Parathyroid adenoma (tissue), 2 donors: ENCODE measurements around the gene OLFML2B.

Experiments used
- H2AFZ ChIP-seq: fragments of 300-600 bp; sonication (generic); one replicate; pipeline ENCODE4 v1.7.0; 2017; ENCODE audit warnings: antibody characterized with exemption, mild to moderate bottlenecking
- H3K27ac ChIP-seq: fragments of 300-600 bp; sonication (generic); one replicate; pipeline ENCODE4 v1.7.0; 2017
- H3K27me3 ChIP-seq: fragments of 300-600 bp; sonication (generic); one replicate; pipeline ENCODE4 v1.7.0; 2017; ENCODE audit warnings: low read length; ENCODE audit not compliant: control insufficient read depth, insufficient read depth
- H3K36me3 ChIP-seq: fragments of 300-600 bp; sonication (generic); one replicate; pipeline ENCODE4 v1.7.0; 2017; ENCODE audit warnings: low read length; ENCODE audit not compliant: control insufficient read depth, insufficient read depth
- H3K4me1 ChIP-seq: fragments of 300-600 bp; sonication (generic); one replicate; pipeline ENCODE4 v1.7.0; 2017; ENCODE audit warnings: control low read depth
- H3K4me2 ChIP-seq: fragments of 300-600 bp; sonication (generic); one replicate; pipeline ENCODE4 v1.7.0; 2017; ENCODE audit warnings: low read length
- H3K4me3 ChIP-seq: fragments of 300-600 bp; sonication (generic); one replicate; pipeline ENCODE4 v1.7.0; 2017; ENCODE audit warnings: low read depth, low read length
- H3K79me2 ChIP-seq: fragments of 300-600 bp; sonication (generic); one replicate; pipeline ENCODE4 v1.7.0; 2017; ENCODE audit warnings: control low read depth
- H3K9ac ChIP-seq: fragments of 300-600 bp; sonication (generic); one replicate; pipeline ENCODE4 v1.7.0; 2017; ENCODE audit warnings: mild to moderate bottlenecking
- H3K9me3 ChIP-seq: fragments of 300-600 bp; sonication (generic); one replicate; pipeline ENCODE4 v1.7.0; 2017; ENCODE audit warnings: low read length; ENCODE audit not compliant: control insufficient read depth
- CTCF ChIP-seq: fragments of 300-600 bp; sonication (generic); IDR thresholded peaks from one replicate; pipeline ENCODE4 v1.7.0; 2017; ENCODE audit warnings: antibody characterized with exemption, mild to moderate bottlenecking
- donor health status: primary hyperparathyroidism.

The OLFML2B gene

GRCh38 chr1:161983725-161984124, 39.9 kb downstream of the OLFML2B start:
- H3K9ac ChIP-seq = no peak overlapping the region

GRCh38 chr1:161982917-161983316, 40.8 kb downstream of the OLFML2B start:
- Histone ChIP-seq H2AFZ (no peak overlapping the region), H3K27ac (no peak overlapping the region), H3K4me3 (no peak overlapping the region), H3K36me3 (no peaks in the 10 kb centered on the region), H3K9me3 (no peaks in the 10 kb centered on the region), H3K4me1 (no peaks in the 10 kb centered on the region), H3K4me2 (no peak overlapping the region), H3K27me3 (no peaks in the 10 kb centered on the region), H3K9ac (no peak overlapping the region), H3K79me2 (no peaks in the 10 kb centered on the region)
- no peak for TF ChIP-seq CTCF

More at GRCh38 chr1:161983725-161984124, 39.9 kb downstream of the OLFML2B start:
- no peaks in the 10 kb centered on the region for H3K79me2 ChIP-seq
- H3K27me3 ChIP-seq = no peaks in the 10 kb centered on the region
- H3K27ac ChIP-seq = no peak overlapping the region
- H2AFZ ChIP-seq = no peak overlapping the region
- H3K9me3 ChIP-seq = no peaks in the 10 kb centered on the region
- H3K4me1 ChIP-seq = no peaks in the 10 kb centered on the region
- H3K4me3 ChIP-seq = no peak overlapping the region
- no peak for TF ChIP-seq CTCF
- H3K36me3 ChIP-seq = no peaks in the 10 kb centered on the region
- no peak overlapping the region for H3K4me2 ChIP-seq

- H3K9me3 ChIP-seq = no peaks in the 10 kb centered on the region
- H3K27ac ChIP-seq = no peak overlapping the region
- H3K27me3 ChIP-seq = no peaks in the 10 kb centered on the region
- no peaks in the 10 kb centered on the region for H3K4me1 ChIP-seq
- no peak for TF ChIP-seq CTCF
- no peaks in the 10 kb centered on the region for H3K36me3 ChIP-seq
- H2AFZ ChIP-seq = no peak overlapping the region
- H3K4me2 ChIP-seq = no peak overlapping the region
- no peaks in the 10 kb centered on the region for H3K79me2 ChIP-seq
- no peak overlapping the region for H3K4me3 ChIP-seq
- H3K9ac ChIP-seq = no peak overlapping the region
Measured at GRCh38 chr1:161982507-161982895, 41.2 kb downstream of the OLFML2B start.

GRCh38 chr1:161981735-161982506, 41.7 kb downstream of the OLFML2B start:
- no peaks in the 10 kb centered on the region for H3K79me2 ChIP-seq
- H3K36me3 ChIP-seq = no peaks in the 10 kb centered on the region
- no peaks in the 10 kb centered on the region for H3K27me3 ChIP-seq
- no peak overlapping the region for H3K4me3 ChIP-seq
- H3K9me3 ChIP-seq = no peaks in the 10 kb centered on the region
- H3K9ac ChIP-seq = no peak overlapping the region
- no peak overlapping the region for H3K27ac ChIP-seq
- H3K4me1 ChIP-seq = no peaks in the 10 kb centered on the region
- no peak for TF ChIP-seq CTCF
- H2AFZ ChIP-seq = no peak overlapping the region
- H3K4me2 ChIP-seq = no peak overlapping the region

GRCh38 chr1:161981126-161981525, 42.5 kb downstream of the OLFML2B start:
- Histone ChIP-seq H3K4me2 (no peak overlapping the region), H3K27me3 (no peaks in the 10 kb centered on the region), H3K9me3 (no peaks in the 10 kb centered on the region), H3K4me3 (no peak overlapping the region), H3K4me1 (no peaks in the 10 kb centered on the region), H3K9ac (no peak overlapping the region), H3K27ac (no peak overlapping the region), H2AFZ (no peak overlapping the region), H3K79me2 (no peaks in the 10 kb centered on the region), H3K36me3 (no peaks in the 10 kb centered on the region)
- no peak for TF ChIP-seq CTCF
